HG03196 (cell line): ENCODE results near the gene CCDC169.
"Not testable (repeated sequence)": the region's sequence is repeated elsewhere in the genome, so short reads cannot be mapped to it uniquely, and the experiment has no call there.

Experiments used
- ATAC-seq: cut with Tn5 transposase; IDR thresholded peaks from one replicate; pipeline ENCODE4 v1.9.1; 2021; ENCODE audit not compliant: unreplicated experiment

CCDC169 gene

DNA sequence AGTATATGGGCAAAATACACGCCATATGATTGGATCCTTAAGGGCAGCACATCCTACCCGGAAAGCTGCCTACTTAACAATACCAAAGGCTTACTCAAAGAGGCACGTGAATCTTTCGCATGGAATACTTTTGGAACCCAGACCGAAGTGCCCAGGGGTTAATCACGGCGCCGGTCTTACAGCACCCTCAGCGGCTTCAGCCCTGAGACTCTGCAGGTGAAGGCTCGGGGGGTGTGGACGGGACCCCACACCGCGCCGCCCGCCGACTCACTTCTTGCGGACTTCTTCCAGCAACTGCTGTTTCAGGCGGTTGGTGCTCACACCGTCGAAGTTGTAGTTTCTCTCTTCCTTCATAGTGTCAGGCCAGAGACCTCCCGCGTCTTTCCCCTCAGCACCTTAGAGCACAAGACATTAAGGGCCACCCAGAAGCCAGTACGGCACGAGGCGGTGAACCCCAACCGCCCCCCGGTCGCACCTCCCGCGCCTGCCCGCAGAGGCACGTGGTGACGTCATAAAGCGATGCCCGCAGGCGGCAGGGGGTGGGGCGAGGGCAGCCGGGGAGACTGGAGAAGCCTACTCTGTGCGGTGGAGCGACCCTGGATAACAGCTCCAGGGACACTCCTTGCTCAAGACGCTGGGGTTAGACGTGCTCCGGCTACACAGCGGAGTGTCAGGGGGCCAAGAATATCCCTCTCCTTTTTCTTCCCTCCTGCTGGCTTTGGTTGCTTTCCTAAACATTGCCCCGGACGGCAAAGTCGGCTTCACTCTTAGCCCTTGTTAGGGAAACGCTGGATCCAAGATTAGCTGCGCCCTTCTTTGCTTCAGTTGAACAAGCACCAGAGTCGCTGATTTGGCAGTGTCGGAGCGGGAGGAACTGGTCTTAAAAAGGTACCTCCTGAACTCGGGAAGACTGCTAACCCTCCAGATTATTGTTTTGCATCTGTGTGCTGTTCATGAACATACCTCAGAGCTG is at the start of gene CCDC169:
Gene CCDC169 (minus strand): TSS at position 449 of the 973 bp plus-strand sequence. CDS start 95 bp downstream, at position 354.
- peak; percentile 62 for ATAC-seq

DNA sequence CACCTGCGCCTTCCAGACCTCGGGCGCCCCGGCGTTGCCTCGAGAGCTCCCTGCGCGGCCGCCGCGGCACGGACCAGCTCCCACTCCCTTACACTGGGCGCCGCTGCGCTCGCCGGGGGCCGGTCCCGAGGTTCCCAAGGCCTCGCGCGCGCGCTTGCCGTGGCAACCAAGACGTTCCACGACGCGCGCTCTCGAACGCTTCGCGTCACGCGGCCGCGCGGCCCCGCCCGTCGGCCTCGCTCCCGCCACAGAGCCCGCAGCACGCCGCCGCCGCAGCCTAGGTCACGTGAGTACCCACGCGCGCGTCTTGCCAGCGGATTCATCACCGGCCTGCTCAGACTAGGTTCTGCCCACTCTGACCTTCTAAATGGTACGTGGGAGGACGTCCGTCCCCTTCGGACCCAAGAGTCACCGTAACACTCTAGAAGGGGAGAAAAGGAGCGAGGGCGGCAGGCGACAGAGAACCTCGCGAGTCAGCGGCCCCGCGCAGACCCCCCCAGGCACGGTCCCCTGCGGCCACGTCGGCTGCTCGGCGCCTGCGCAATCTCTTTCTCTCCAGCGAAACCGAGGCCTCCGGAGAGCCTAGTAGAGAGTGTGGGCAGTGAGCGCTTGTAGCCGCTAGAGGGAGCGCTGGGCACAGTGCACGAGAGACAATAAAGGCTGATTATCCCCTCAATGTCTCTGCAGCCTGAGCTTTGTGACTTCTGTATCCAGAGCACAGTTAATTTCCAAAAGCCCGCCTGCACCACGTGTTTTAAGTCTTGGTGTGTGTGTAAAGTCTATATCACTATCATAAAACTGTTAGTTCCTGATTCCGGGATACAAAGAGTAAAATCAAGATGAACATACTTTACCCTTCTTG is 48.8 kb upstream of the CCDC169 start, which contains the start of gene SPART:
Gene SPART (minus strand): TSS at position 173 of the 862 bp plus-strand sequence. CDS start 10,564 bp downstream, outside the sequence.
- peak; percentile 92 for ATAC-seq

DNA sequence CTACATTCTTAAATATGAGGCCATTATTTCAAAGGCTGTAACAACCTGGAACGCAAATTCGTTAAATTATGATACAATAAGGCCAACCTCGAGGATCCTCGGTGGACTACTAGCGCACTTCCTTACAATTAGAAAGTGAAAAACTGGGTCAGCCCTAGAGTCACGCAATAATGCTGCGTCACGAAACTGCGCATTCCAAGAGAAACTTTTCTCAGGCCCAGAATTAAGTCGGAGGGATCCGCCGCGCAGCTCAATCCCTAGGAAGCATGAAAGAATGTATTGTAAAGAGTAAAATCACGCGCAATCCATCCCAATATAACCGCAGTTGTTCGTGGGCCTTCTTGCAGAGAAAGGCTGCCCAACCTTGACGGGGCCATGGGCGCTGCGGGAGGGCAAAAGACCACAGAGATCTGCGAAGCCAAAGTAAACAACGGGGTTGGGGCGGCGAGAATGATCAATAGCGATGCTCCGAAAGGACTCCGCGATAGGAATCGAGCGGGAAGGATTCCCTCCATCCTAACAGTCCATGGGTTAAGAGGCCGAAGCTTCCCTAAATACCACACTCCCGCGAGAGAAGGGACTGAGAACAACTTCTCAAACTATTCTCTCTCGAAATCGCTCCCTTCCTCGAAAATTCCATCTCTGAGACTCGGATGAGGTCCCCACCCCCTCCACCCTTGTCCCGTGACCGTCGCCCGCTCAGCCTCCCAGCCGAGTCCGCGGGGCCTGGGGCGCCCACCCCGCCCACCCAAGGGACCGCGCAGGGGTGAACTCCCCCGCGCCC is 48.0 kb upstream of the CCDC169 start:
- peak; percentile 36 for ATAC-seq

DNA sequence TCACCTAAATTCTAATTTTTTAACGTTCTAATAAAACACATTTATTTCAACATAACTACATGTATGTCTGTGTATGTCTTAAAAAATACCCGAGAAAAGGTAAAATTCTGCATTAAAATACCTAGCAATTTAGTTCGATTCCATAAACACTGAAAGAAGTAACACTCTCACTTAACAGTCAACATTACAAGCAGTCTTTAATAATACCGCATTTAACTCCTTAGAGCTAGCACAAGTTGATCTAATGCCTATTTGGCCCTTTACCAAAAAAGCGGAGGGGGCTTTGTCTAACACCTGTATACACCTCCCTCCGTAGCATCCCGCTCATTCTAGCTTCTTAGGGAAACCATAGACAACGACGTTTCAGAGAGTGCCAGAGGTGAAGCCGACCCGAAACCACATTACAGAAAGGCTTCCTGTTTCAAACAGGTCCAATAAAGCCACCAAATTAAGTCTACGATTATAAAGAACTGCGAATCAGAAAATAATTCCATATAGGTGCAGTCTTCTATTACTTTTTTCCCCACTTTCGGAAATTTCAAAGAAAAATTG is 47.3 kb upstream of the CCDC169 start:
- ATAC-seq: no peak

DNA sequence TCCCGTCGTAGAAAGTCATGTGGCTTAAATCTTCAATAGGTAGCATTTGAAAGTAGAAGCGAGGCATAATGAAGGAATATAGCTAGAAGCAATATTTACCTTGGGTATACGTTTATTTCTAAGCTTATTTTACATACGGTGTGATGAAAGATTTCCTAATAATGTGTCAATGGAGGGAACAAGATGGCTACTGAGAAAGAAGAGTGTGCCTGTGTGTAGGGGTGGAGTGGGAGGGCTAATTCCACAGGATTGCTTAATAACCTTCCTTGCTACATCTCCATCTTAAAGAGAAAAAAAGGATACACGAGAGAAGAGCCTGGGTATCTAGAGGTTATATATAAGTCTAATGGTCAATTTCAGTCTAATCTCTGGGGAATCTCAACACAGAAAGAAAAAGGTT is 46.6 kb upstream of the CCDC169 start:
- ATAC-seq: no peak

DNA sequence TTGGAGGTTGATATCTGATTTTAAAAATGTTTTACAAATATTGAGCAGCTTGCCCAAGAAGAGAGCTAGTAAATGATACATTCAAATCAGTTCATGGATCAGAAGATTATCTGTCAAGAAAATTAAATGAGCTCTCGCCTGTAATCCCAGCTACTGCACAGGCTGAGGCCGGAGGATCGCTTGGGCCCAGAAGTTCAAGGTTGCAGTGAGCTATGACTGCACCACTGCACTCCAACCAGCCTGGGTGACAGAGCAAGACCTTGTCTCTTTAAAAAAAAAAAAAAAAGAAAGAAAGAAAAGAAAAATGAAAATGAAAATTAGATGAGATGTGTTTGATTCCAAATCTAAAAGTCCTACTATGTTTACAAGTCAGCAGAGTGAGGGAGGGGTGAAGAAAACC is 46.2 kb upstream of the CCDC169 start:
- ATAC-seq: no peak

DNA sequence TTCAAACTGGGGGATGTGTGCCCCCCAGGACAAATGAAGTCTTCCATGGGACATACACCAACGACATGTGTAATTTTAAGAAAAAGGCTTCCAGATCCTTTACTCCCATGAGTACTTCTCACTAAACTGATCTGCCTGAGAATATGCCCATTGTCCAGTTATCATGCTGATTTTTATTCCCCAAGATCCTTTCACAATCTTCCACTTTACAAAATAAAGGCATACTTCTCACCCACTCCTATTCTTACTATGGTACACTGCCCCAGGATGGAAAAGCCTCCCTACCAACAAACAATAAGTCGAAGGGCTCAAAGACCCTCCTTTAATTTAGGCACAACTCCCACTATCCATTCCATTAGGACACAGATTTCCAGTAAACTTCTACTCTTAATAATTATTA is 45.1 kb upstream of the CCDC169 start:
- no peak for ATAC-seq

DNA sequence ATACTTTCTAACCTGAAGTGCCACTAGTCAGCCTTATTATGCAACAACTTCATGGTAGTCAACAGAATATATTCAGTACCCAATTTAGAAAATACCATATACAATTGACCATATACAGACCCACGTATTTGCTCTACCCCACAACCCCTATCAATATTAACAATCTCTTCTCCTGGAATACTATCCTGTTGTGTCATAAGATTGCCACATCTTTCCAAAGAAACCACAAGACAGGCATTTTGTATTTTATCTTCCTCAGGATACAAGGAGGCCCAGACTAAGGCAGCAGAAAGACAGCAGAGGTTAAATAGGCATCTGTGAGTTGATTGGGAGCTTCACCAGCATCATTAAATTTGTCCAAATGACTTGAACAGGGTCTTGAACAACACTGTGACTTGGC is 44.1 kb upstream of the CCDC169 start:
- no peak for ATAC-seq

DNA sequence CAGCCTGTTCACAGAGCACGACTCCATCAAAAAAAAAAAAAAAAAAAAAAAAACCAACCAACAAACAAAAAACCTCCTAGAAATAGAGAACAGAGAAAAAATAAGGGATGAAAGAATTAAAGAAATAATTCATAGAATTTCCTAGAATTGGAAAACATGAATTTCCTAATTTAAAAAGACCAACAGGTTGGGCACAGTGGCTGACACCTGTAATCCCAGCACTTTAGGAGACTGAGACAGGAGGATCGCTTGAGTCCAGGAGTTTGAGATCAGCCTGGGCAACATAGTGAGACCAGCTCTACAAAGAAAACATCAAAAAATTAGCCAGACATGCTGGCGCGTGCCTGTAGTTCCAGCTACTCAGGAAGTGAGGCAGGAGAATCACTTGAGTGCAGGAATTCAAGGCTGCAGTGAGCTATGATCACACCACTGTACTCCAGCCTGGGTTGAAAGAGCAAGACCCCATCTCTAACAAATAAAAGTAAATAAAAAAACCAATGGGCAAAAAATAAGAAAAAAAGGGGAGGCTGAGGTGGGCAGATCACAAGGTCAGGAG is 42.1 kb upstream of the CCDC169 start:
- no peak for ATAC-seq

DNA sequence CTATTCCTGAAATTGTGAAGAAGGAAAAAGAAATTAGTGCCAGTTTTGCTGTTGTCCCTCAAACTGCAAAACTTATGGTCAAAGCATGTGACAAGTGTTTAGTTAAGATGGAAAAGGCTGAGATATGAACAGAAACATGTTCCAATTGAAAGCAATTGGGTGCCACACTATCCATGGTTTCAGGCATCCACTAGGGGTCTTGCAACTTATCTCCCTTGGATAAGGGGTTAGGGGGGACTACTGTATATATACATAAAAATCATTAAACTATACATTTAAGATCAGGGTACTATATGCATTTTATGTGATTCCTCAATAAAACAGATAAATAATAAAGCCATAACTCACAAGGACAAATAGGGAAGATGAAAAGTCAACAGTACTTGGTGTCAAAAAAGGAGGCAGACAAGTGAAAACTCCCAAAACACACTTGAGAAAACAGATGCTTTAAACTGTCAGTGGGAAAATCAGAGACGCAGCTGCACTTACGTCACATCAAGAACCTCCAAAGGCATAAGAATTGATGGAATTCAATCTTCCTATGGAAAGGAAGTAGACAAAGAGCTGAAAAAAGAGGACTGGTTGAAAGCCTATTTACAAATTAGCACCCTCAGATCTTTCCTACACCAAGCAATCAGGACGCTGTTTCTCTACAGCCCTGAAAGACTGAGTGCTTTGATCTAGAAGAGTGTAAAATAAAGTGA is 40.5 kb upstream of the CCDC169 start:
- no peak for ATAC-seq

DNA sequence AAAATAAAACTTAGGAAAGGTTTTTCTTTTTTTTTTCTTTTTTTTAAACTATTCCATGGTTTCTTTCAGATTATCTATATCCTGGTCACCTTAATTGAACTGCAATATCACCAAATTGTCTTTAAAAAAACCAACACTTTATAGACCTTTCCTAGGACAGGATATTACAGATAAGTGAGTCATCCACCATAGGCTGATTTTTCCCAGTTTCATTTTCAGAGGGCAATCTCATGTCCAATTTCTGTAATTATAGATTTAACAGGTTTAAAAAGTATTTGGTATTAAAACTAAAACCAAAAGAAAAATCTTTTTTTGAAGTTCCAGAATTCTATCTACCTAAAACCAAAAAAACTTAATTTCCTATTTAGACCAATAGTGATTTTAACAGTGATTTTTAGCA is 35.4 kb upstream of the CCDC169 start:
- ATAC-seq: no peak

DNA sequence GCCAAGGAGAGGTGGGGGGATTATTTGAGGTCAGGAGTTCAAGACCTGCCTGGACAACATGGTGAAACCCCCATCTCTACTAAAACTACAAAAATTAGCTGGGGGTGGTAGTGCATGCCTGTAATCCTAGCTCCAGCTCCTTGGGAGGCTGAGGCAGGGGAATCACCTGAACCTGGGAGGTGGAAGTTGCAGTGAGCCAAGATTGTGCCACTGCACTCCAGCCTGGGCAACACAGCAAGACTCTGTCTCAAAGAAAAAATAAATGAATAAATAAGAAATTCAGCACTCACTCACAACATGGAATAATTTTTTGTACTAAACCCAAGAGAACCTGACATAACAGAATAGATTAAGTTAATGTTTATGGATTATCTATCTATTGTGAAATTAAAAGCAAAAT is 34.6 kb upstream of the CCDC169 start:
- ATAC-seq: not testable (repeated sequence)

DNA sequence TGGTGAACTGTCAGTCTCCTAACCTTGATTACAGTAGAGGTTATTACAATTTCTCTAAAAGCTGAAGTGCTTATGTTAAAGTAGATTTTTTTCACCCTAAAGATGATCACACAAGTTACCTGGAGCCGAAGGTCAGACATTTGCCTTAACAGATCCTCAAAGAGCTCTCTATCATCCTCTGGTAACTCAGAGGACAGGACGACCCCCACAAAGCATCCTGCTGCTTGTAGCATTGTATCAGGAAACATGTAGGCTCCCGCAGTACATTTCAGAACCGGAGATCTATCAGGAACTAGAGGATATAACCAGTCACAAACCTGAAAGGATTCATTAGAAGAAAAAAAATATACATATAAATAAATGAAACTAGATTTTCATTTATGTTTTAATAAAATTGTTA is 33.7 kb upstream of the CCDC169 start:
- no peak for ATAC-seq

DNA sequence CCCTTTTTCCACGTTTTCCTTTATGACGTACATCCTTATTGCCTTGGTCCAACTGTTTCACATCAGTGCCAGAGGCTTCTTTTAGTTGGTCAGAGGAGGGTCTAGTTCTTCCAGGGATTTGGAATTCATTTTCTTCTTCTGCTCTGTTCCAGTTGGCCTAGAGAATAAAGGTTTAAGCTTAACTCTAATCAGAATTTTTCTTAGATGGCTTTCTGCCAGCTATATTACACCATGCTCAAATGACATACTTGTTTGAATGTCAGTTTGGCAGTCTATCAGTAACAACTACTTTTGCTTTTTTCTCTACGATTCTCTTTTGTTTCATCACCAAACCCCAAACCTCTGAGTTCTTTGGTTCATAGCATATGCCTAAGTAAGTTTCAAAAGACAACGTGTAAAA is 31.7 kb upstream of the CCDC169 start:
- ATAC-seq: no peak

DNA sequence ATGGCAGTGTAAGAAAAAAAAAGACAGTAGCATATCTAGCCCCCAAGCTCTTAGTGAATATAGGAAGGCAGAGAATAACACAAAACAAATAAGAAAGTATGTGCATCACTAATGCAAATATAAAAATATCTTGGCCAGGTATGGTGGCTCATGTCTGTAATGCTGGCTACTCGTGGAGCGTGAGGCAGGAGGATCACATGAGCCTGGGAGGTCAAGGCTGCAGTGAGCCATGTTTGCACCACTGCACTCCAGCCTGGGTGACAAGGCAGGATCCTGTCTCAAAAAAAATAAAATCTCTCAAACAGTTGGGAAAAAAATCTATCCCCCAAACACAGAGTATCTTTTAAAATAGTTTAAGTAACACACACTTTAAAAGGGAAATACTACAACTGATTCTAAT is 31.2 kb upstream of the CCDC169 start:
- ATAC-seq: no peak

DNA sequence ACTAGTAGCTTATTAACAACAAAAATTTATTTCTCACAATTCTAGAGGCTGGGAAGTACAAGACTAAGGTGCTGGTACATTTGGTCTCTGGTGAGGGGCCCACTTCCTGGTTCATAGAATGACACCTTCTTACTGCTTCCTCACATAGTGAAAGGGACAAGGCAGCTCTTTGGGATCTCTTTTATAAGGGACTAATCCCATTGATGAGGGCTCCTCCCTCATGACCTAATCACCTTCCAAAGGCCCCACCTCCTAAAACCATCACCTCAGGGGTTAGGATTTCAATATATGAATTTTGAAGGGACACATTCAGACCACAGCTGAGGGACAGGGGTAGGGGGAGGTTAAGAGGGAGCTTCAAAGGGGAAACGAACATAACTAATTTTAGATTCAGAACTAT is 28.3 kb upstream of the CCDC169 start:
- no peak for ATAC-seq

DNA sequence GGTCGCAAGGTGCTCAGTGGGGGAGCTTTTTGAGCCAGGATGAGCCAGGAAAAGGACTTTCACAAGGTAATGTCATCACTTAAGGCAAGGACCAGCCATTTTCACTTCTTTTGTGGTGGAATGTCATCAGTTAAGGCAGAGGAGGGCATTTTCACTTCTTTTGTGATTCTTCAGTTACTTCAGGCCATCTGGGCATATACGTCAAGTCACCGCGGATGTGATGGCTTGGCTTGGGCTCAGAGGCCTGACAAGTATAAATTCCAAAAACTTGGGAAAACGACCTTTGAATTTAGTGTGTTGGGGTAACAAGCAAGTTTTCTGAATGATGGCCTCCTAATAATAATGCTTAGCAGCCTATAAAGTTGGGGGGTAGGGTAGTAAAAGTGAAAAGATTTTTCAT is 27.3 kb upstream of the CCDC169 start:
- not testable (repeated sequence) for ATAC-seq

DNA sequence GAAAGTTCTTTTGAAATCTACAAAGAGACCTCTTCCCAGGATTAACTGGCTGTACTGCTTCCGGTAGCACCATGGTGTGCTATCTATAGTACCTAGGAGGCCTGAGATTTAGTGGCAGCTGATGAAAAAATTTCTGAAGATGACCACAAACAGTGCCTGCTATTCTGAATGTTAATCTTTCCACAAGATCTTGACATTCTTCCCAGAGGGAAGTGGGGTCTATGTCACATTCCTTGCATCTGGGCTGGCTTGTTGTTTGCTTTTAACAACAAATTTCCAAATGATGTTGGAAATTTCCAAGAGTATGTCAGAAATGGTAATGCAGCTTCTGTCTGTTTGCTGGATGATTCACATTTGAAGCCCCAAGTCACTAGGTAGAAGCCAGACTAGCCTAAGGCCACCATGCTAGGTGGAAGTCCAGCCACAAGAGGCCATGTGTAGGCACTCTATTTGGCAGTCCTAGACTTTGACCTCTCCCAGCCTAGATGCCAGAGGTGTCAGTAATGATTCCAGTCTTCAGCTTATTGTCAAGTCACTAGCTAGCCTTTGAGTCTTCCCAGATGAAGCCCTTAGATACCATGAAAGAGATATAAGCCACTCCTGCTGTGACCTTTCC is 26.4 kb upstream of the CCDC169 start:
- no peak for ATAC-seq

DNA sequence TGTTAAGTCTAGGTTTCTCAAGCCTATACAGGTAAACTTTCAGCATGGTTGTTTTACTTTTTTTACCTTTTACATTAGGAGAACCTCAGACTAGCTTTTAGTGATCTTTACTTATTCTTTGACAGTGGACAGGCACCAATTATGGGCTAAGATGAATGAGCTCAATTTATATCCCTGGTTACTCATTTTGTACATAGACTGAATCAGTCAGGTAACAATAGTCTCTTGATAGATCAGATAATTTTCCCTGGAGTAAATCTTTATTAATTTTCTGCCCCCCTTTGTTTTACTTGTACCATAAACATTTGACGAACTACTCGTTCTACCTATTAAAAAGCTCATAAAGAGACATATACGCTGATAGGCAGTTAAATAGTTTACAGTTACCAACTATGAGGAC is 25.8 kb upstream of the CCDC169 start:
- ATAC-seq: no peak
